OCI-LY7 (cell line): ENCODE data around the gene RCOR1. TPM values are rescaled to one million over a fixed set of nuclear protein-coding genes. Genes with fewer than 3 reads are reported as not detected.

Experiments used
- BruUV-seq: library from RNA; stranded (reverse); fragments of 400-500 nt; replicated peaks from 2 replicates; lab custom pipeline; 2021; lab: Mats Ljungman, UMichigan
- CTCF ChIA-PET: fragments of 300-600 bp; sonication (Branson Sonifier 250); formaldehyde crosslinking; loops from one replicate; lab custom pipeline; 2022; ENCODE audit warnings: antibody characterized with exemption; ENCODE audit not compliant: unreplicated experiment; lab: Charles Lee
- POLR2A ChIA-PET: fragments of 300-600 bp; sonication (Branson Sonifier 250); formaldehyde crosslinking; loops from one replicate; lab custom pipeline; 2022; ENCODE audit warnings: antibody characterized with exemption; lab: Charles Lee
- DNase-seq: peaks from one replicate; pipeline ENCODE4 v3.0.0-alpha.2; 2015; ENCODE audit warnings: low spot score
- H2AFZ ChIP-seq: fragments of 200-600 bp; sonication (generic), shearing (Covaris generic); 2 replicates; pipeline ENCODE4 v1.6.1; 2014; ENCODE audit warnings: mild to moderate bottlenecking, antibody characterized with exemption, low read length, moderate library complexity
- H3K27ac ChIP-seq: fragments of 200-600 bp; sonication (generic); 2 replicates; pipeline ENCODE4 v1.5.1; 2014; ENCODE audit warnings: mixed run types, low read depth, mild to moderate bottlenecking, moderate library complexity, low read length, inconsistent platforms; ENCODE audit not compliant: poor library complexity, severe bottlenecking
- H3K36me3 ChIP-seq: fragments of 200-600 bp; sonication (generic); 2 replicates; pipeline ENCODE4 v1.6.1; 2014; ENCODE audit warnings: mild to moderate bottlenecking, antibody characterized with exemption, low read length, moderate library complexity, mixed read lengths; ENCODE audit not compliant: insufficient read depth
- H3K4me1 ChIP-seq: fragments of 200-600 bp; sonication (generic); 2 replicates; pipeline ENCODE4 v1.5.1; 2014; ENCODE audit warnings: mild to moderate bottlenecking, low read length; ENCODE audit not compliant: insufficient read depth, poor library complexity, severe bottlenecking
- H3K4me2 ChIP-seq: fragments of 200-600 bp; sonication (generic); 2 replicates; pipeline ENCODE4 v1.6.1; 2014; ENCODE audit warnings: mild to moderate bottlenecking, low read length
- H3K4me3 ChIP-seq: fragments of 200-600 bp; sonication (generic); 2 replicates; pipeline ENCODE4 v1.5.1; 2014; ENCODE audit warnings: mild to moderate bottlenecking, low read depth, low read length; ENCODE audit not compliant: poor library complexity, severe bottlenecking
- H3K79me2 ChIP-seq: fragments of 200-600 bp; sonication (generic); 2 replicates; pipeline ENCODE4 v1.6.1; 2016; ENCODE audit warnings: low read depth, mild to moderate bottlenecking, low read length, moderate library complexity, mixed read lengths; ENCODE audit not compliant: insufficient read depth
- H3K9me2 ChIP-seq: fragments of 200-600 bp; sonication (generic); 2 replicates; pipeline ENCODE4 v1.6.1; 2016; ENCODE audit warnings: mild to moderate bottlenecking, low read length, mixed read lengths; ENCODE audit not compliant: insufficient read depth
- H3K9me3 ChIP-seq: fragments of 200-600 bp; sonication (generic); 2 replicates; pipeline ENCODE4 v1.6.1; 2014; ENCODE audit warnings: mild to moderate bottlenecking, mixed run types, low read length, mixed read lengths
- H4K20me1 ChIP-seq: fragments of 200-600 bp; sonication (generic); 2 replicates; pipeline ENCODE4 v1.6.1; 2014; ENCODE audit warnings: mild to moderate bottlenecking, antibody characterized with exemption, low read length, moderate library complexity, mixed read lengths; ENCODE audit not compliant: insufficient read depth
- CTCF ChIP-seq: fragments of 200-600 bp; sonication (generic); conservative IDR thresholded peaks from 2 replicates; pipeline ENCODE4 v1.5.1; 2014; ENCODE audit warnings: mild to moderate bottlenecking, antibody characterized with exemption, low read length, moderate library complexity, mixed read lengths
- EZH2phosphoT487 ChIP-seq: fragments of 200-600 bp; sonication (generic); IDR thresholded peaks from 2 replicates; pipeline ENCODE4 v1.6.1; 2018; ENCODE audit warnings: low read depth, borderline replicate concordance, mild to moderate bottlenecking, mixed run types, antibody characterized with exemption, low read length, moderate library complexity, mixed read lengths
- intact Hi-C: fragments of 100-400 bp; cut with micrococcal nuclease; formaldehyde crosslinking; loops from one replicate; pipeline ENCODE4 v1.10.0; 2022; ENCODE audit not compliant: unreplicated experiment
- total RNA-seq, 2 experiments: library from RNA; depleted of rRNA in 1 of 2; stranded (reverse); fragments of >200 nt in 1 of 2; shearing (Covaris generic) in 1 of 2; gene quantifications; 2 replicates each; pipeline ENCODE4 v1.2.3, GENCODE V29; 2014 to 2022

Gene RCOR1
- total RNA-seq, 2 experiments from 2014 or later, result 12.1 to 30.2 TPM

GRCh38 chr14:102663440-102663839 lies 71.0 kb downstream of the RCOR1 start:
- H3K9me2 ChIP-seq, result no peaks in the 10 kb centered on the region

DNA sequence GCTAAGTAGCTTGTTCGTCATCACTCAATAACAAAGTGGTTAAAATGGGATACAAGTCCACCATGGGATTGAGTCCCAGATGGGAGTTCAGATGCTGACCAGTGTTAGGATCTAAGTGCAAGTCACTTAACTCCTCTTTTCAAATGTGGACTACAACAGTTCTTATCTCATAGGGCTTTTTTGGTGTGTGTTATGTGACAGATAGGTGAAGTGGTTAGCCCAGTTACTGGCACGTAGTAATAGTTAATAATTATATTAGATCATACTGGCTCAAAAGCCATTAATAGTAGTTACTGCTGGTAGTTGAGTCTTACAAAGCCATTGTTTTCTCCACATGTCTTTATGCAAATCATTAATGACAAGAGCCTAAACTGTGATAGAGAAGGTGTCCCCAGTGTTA lies 73.2 kb downstream of the RCOR1 start:
- TF ChIP-seq CTCF, result no peak
- TF ChIP-seq EZH2phosphoT487, result no peak
- Histone ChIP-seq H2AFZ (no peak overlapping the region), H4K20me1 (0 out of 2 replicates have a peak, but pooled peaks cover 4% of the 10 kb centered on the region), H3K4me3 (no peak overlapping the region), H3K4me1 (peaks cover 5% of the 10 kb centered on the region), H3K36me3 (no peaks in the 10 kb centered on the region), H3K4me2 (no peak overlapping the region), H3K9me3 (no peaks in the 10 kb centered on the region), H3K9me2 (no peaks in the 10 kb centered on the region), H3K79me2 (peaks cover 22% of the 10 kb centered on the region; the same call in 1 of the 2 replicates), H3K27ac (no peak overlapping the region)
- ChIA-PET POLR2A (interaction anchor here (0.6 kb wide), 1 partner anchor 30 kb away, joined by 4 read pairs; no protein-coding TSS in a partner anchor), CTCF (no interaction called here)
- DNase-seq, result no peak
- intact Hi-C loops, result no loop called here
- no TSS peak for BruUV-seq

More at GRCh38 chr14:102663440-102663839, 71.0 kb downstream of the RCOR1 start:
- BruUV-seq, result no TSS peak
- H4K20me1 ChIP-seq, result 0 out of 2 replicates have a peak, but pooled peaks cover 14% of the 10 kb centered on the region
- no peak for TF ChIP-seq EZH2phosphoT487
- TF ChIP-seq CTCF, result no peak
- H3K27ac ChIP-seq, result no peak overlapping the region
- H3K4me3 ChIP-seq, result no peak overlapping the region
- POLR2A ChIA-PET, result interaction anchor here (0.8 to 1.3 kb wide), 3 partner anchors 17 to 72 kb away, joined by 3 read pairs; no protein-coding TSS in a partner anchor
- DNase-seq, result no peak
- H2AFZ ChIP-seq, result no peak overlapping the region
- H3K79me2 ChIP-seq, result peaks cover 32% of the 10 kb centered on the region; the same call in 1 of the 2 replicates
- no peaks in the 10 kb centered on the region for H3K36me3 ChIP-seq
- intact Hi-C loops, result no loop called here
- H3K4me2 ChIP-seq, result no peak overlapping the region
- no peaks in the 10 kb centered on the region for H3K9me3 ChIP-seq
- H3K4me1 ChIP-seq, result no peaks in the 10 kb centered on the region
- CTCF ChIA-PET, result no interaction called here

- no peaks in the 10 kb centered on the region for H3K9me2 ChIP-seq
- no peak overlapping the region for H3K4me3 ChIP-seq
- BruUV-seq, result no TSS peak
- ChIA-PET POLR2A (interaction anchor here (0.8 kb wide), 1 partner anchor 11 kb away, joined by 3 read pairs; no protein-coding TSS in a partner anchor), CTCF (no interaction called here)
- peaks cover 5% of the 10 kb centered on the region for H3K4me1 ChIP-seq
- H3K79me2 ChIP-seq, result peaks cover 12% of the 10 kb centered on the region; the same call in 1 of the 2 replicates
- H3K4me2 ChIP-seq, result no peak overlapping the region
- no peak overlapping the region for H3K27ac ChIP-seq
- intact Hi-C loops, result no loop called here
- peaks cover 2% of the 10 kb centered on the region; the same call in 1 of the 2 replicates for H3K9me3 ChIP-seq
- DNase-seq, result no peak
- H3K36me3 ChIP-seq, result 0 out of 2 replicates have a peak, but pooled peaks cover 6% of the 10 kb centered on the region
- no peak overlapping the region for H2AFZ ChIP-seq
- TF ChIP-seq CTCF, result no peak
- no peak for TF ChIP-seq EZH2phosphoT487
- no peaks in the 10 kb centered on the region for H4K20me1 ChIP-seq
These were observed 74.2 kb downstream of the RCOR1 start for GRCh38 chr14:102666635-102667034.
